T-helper 22 cell (primary cell): Measurements from ENCODE around the gene LRAT.
"Not testable (repeated sequence)": the region's sequence is repeated elsewhere in the genome, so short reads cannot be mapped to it uniquely, and the experiment has no call there.

Experiments used
- DNase-seq: peaks from one replicate; pipeline ENCODE4 v3.0.0-alpha.2; 2020; ENCODE audit warnings: low read depth

The LRAT gene

GRCh38 chr4:154743683-154744340 lies at the start of gene LRAT:
TSS of gene LRAT (plus strand) at chr4:154744000. CDS start at chr4:154744327, 327 bp downstream.
- no peak for DNase-seq

- DNase-seq, result no peak
These were observed 35.9 kb upstream of the LRAT start for GRCh38 chr4:154707877-154708276.

GRCh38 chr4:154709550-154709949 lies 34.2 kb upstream of the LRAT start:
- DNase-seq, result no peak

GRCh38 chr4:154711522-154711921 lies 32.3 kb upstream of the LRAT start:
- no peak for DNase-seq

GRCh38 chr4:154714339-154715040 lies 29.3 kb upstream of the LRAT start:
- no peak for DNase-seq

GRCh38 chr4:154719087-154719486 lies 24.7 kb upstream of the LRAT start:
- no peak for DNase-seq

GRCh38 chr4:154720123-154720522 lies 23.7 kb upstream of the LRAT start:
- no peak for DNase-seq

DNA sequence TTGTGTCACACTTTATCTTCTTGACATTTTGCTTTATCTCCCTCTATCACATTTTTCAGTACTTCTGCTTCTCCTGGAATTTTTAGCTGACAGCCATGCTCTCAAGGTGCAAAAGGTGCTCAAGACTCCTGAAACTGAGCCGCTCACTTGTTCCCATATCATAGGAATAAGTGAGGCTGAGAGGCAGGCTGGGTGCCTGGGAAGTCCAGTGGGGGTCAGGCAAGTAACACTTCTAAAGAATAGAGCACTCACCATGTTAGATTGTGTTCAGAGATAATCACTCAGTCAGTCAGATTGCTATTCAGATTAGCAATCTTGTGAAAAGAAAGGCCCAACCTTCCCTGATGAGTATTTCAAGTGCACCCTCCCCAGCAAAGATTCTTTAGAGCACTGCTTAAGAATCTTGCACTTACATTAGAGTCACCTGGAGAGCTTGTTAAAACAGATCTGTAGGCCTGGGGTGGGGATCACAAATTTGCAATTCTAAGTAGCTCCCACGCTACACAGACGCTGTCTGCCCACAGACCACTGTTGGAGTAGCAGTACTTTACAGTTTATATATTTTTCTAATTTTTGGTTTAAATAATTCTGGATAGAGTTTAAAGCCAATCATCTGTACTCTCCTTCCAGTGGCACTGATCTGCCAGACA lies 23.1 kb upstream of the LRAT start:
- no peak for DNase-seq

DNA sequence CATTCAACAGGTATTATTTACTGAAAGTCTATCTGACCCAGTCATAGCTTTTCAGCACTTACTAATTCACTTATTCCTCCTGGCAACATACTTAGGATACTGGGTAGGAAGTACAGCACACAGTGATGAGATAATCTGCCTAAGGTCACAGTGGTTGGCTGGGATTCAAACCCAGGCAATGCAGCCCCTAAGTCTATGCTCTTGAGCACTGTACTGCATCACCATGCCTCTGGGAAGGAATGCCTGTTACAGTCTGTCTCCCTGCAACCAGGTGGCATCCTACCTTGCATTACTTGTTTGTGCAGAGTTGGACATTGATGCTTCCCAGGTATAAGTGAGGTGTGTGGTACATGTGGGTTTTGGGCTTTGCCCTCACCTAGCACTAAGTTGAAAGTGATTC lies 21.5 kb upstream of the LRAT start:
- DNase-seq, result no peak

GRCh38 chr4:154723601-154724000 lies 20.2 kb upstream of the LRAT start:
- DNase-seq, result not testable (repeated sequence)

DNA sequence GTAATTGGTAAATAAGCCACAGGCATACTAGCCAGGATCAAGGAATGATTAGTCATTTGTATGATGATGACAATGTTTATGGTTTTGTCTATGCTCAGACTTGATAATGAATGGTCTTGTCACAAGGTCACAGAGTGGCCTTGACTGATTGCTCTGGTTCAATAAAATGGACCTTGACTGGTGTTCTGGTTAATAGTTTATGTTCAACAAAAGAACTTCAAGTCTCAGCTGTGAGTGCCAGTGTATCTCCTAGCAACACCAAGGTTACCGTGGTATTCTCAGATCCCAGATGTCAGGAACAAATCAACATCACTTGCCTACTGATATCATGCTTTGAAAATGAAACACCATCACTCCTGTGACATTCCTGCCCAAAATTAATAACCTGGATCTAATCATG lies 16.3 kb upstream of the LRAT start:
- DNase-seq, result no peak

DNA sequence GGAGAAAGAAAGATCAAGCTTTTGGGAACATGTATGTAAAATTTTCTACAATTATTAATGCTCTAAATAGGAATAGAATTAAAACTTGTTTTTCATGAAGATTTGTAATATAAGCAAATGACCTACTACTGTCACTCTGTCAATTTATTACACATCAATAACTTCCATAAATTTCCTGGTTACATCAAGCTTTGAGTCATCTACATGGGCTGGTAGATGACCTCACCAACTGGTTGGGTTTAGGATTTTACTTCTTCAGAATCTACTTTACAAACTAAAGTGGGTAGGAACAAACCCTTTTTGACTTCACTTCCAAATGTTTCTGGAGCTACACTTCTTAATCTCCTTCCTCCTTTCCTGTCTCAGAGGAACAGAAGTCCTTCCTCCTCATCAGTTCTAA lies 12.0 kb upstream of the LRAT start:
- no peak for DNase-seq

GRCh38 chr4:154732669-154733068 lies 11.1 kb upstream of the LRAT start:
- no peak for DNase-seq

DNA sequence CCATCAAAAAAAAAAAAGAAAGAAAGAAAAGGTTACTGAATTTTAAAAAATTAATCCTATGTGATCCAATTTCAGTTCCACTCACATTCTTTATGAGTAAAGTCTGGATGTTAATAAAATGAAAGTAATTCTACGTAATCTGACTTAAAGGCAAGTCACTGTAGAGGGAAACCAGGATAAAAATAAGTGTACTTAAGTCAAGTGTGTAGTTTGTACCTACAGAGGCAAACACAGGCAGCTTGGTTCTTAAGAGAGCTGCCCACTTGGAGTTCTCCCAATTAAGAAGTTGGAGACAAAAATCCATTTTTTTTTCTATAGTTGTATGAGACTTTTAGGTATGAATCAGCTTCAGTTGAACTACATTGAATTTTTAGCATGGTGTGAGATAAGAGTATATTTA lies 7.0 kb upstream of the LRAT start:
- DNase-seq, result no peak

DNA sequence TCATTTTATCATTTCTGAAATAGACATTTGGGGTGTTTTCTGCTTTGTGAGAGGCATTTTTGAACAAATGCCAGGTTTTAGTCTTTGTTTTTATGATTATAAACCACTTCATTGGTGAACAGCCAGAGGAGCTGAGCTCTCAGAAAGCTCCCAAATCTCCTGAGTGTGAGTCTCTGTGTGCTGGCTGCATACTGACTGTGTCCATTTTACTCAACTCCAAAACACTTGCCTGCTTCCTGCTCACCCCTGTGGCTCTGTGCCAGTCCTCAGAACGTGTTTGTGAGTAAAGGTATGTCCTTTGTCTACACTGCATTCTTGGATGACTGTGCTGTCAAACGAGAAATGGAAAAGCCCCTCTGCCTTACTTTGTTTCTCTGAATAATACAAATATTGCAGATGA lies 5.4 kb upstream of the LRAT start:
- no peak for DNase-seq

DNA sequence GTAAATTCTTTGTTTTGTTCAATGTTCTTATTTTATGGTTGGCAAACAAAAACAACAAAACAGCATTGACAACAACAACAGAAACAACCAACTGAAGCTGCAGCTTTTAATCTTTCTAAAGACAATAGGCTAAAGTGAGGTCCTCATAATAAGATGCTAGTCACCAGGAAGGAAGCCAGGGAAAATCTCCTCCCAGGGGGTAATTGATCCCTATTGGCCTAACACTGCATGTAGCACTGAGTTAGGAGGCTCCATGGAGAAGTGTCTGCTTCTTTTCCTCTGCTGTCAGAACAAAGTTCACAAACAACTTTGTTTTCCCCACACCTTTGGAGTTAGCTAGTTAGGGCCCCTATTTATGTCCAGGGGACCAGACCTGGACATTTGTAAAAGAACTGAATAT lies 4.7 kb upstream of the LRAT start:
- DNase-seq, result no peak

DNA sequence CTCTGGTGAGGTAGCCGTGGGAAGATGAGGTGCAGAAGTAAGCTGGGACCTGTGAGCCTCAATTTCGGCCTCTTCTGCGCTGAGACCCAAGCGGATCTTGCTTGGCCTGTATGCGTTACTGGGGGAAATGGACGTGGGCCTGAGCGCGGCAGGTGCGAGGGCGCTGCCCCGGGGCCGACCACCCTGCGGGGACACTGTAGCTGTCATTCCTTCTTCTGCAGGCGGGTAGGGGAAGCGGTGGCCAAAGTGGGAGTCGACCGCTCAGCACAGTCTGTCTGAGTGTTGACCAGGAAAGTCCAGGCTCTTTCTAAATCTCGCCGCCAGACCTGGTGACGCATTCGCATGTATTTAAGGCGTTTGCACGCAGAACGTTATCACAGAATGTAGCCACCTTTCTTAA lies 3.3 kb upstream of the LRAT start:
- no peak for DNase-seq

- no peak for DNase-seq
These were observed 2.6 kb upstream of the LRAT start for GRCh38 chr4:154741131-154741665.

DNA sequence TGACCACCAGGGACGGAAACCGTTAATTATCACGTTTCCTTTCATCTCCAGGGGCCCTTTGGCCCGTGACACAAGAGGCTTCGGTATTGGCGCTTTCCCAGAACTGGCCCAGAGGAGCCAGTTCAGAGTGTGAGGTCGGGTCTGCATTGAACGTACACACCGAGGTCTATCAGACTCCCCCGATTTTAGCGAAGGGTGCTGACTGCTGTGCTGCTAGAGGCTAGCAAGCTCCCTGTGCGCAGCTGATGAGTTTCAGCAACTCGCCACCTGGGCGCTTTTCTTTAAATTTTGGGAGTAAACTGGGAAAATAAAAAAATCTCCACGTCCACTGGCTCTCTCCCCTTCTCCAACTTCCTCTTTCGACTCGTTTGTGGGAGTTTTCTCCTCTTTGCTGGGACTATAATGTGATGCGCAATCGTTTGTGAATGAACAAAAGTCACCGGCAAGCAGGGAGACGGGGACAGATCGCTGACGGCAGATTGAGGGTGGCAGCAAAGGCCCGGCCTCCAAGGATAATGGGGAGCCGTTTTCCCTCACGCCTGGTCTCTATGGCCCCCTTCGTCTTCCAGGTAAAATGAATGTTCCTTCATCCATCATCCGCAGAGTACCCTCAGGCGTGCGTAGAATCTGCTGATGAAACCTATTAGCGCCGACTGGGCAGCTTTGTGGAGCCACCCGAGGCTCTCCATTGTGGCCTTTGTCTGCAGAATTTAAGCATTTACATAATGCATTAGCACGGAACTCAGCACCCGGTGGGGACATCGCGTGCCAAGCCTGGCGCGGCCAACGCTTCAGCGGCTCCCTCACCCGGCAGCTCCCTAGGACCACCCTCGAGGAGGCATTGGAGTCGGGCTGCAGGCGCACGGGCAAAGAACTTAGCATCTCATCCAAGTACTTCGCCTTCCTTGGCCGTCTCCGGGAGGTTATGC lies 1.6 kb upstream of the LRAT start:
- no peak for DNase-seq

DNA sequence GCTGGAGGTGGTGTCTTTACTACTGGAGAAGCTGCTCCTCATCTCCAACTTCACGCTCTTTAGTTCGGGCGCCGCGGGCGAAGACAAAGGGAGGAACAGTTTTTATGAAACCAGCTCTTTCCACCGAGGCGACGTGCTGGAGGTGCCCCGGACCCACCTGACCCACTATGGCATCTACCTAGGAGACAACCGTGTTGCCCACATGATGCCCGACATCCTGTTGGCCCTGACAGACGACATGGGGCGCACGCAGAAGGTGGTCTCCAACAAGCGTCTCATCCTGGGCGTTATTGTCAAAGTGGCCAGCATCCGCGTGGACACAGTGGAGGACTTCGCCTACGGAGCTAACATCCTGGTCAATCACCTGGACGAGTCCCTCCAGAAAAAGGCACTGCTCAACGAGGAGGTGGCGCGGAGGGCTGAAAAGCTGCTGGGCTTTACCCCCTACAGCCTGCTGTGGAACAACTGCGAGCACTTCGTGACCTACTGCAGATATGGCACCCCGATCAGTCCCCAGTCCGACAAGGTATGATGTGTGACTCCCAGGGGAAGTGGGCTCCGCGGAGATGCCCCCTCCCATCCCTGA lies 634 bp downstream of the LRAT start:
- no peak for DNase-seq

DNA sequence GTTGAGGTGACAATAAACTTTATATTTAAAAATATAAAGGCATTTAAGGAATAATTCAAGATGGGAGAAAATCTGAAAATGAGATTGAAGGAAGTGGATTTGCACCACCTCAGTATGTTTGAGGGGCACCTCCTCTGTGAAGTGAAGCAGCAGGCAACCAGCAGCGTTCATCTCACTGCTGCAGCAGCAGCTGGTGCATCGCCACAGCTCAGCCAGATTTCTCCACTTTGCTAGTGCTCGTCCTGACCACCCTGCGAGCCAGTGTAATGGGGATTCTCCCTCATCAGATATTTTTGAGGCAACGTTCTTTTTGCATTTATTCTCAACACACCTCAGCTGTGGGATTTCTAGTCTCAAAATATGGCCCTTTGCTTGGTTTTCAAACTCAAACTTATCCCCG lies 13.9 kb downstream of the LRAT start:
- no peak for DNase-seq

GRCh38 chr4:154760895-154761294 lies 17.1 kb downstream of the LRAT start:
- DNase-seq, result no peak
